ENCODE measurements around the gene ACSS3.
"Not testable (repeated sequence)": the region's sequence is repeated elsewhere in the genome, so short reads cannot be mapped to it uniquely, and the experiment has no call there.

ACSS3 gene, protein sequence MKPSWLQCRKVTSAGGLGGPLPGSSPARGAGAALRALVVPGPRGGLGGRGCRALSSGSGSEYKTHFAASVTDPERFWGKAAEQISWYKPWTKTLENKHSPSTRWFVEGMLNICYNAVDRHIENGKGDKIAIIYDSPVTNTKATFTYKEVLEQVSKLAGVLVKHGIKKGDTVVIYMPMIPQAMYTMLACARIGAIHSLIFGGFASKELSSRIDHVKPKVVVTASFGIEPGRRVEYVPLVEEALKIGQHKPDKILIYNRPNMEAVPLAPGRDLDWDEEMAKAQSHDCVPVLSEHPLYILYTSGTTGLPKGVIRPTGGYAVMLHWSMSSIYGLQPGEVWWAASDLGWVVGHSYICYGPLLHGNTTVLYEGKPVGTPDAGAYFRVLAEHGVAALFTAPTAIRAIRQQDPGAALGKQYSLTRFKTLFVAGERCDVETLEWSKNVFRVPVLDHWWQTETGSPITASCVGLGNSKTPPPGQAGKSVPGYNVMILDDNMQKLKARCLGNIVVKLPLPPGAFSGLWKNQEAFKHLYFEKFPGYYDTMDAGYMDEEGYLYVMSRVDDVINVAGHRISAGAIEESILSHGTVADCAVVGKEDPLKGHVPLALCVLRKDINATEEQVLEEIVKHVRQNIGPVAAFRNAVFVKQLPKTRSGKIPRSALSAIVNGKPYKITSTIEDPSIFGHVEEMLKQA

DNA sequence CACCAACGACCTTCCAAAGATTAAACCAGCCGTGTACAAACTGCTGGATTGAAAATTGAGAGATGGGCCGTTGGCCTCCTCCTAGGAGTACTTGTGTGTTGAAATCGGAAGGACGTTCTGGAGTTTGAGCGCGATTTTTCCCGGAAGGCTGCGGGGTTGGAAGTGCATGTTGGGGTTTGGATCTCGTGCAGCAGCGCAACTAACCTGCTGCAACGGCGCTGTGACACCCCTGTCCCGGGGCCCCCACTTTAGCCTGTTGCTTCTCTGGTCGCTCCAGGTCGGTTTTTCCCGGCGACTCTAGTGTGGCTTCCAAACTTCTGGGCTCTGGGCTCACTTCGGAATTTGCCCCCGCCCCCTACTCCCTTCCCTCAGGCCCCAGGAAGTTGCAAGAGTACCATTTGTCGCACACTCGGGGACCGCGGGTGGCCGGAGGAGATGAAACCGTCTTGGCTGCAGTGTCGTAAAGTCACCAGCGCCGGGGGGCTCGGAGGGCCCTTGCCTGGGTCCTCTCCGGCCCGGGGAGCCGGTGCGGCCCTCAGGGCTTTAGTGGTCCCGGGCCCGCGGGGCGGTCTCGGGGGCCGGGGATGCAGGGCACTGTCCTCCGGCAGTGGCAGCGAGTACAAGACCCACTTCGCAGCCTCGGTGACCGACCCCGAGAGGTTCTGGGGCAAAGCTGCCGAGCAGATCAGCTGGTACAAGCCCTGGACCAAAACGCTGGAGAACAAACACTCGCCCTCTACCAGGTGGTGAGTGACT lies at the start of gene ACSS3:
Gene ACSS3 (plus strand): TSS at position 394 of the 756 bp plus-strand sequence. CDS start 42 bp downstream, at position 436.
- peak in 1 of 2 donors; percentile 29 for DNase-seq

DNA sequence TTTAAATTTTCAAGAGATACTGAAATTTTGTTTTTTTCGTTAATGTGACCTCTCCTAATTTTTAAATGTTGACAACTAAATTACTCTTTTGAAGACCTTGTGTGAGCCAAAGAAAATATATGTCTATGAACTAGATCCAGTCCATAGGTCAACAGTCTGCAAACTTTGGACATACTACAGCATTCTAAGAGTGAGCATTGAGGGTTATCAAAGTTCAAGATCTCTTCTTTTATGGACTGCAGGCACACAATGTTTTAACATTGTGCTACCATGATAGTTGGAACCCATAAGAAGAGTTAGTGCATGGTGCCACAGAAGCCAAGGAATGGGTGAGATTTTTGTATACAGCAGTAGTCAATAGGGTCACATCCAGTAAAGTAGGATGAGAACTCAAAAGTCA lies 43.0 kb upstream of the ACSS3 start:
- DNase-seq: no peak

DNA sequence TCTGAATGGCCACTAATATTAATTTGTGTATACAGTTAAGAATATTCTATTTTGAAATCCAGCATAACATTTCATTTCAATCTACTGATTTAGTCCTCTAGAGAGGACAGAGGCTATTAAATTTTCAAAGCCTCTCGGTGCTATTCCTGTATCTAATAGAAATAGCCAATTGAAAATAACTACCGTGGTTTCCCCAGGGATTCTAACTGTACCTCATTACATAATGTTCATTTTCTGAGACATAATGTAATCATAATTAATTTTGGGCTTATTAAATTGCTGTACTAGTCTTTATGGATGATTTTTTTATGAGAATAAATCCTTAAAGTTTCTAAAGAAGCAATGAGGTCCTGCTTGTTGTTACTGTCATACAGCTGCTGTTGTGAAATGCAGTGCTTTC lies 38.6 kb upstream of the ACSS3 start:
- no peak for DNase-seq

DNA sequence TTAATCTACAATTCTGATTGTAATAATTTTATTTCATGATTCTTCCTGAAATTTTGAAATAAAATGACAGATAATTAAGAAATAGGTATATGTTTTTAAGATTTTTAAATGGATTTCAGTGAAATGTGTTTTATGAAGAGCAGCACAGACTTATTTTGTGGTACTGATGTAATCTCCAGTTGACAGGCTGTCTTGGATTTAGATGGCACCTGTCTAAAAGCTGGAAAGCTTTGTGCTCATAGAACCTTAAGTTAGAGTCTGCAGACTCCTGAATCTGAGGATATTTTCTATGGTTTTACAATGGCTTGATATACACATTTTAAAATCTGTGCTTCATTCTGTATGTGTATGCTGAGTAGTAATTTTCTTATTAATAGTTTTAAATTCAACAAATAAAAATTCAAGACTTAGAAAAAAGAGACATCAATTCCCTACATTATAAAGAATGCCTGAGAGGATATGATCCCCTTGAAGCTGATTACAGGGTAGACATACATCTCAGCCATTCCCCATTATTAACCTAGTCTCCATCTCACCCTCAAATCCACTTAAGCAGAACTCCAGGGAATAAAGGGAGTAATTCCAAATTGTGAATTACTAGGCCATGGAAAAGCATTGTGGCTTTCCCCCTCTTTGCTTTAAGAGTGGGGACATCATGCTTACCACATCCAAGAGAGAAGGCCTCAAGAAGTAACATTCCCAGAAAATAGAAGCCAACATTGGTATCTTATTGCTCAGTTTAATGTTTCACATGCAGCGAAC lies 33.7 kb upstream of the ACSS3 start:
- no peak for DNase-seq

DNA sequence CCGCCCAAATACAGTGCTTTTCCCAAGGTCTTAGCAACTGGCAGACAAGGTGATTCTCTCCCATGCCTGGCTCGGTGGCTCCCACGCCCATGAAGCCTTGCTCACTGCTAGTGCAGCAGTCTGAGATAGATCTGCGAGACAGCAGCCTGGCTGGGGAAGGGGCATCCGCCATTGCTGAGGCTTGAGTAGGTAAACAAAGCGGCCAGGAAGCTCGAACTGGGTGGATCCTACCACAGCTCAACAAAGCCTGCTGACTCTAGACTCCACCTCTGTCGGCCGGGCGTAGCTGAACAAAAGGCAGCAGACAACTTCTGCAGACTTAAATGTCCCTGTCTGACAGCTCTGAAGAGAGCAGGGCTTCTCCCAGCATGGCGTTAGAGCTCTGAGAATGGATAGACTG lies 12.9 kb upstream of the ACSS3 start:
- DNase-seq: not testable (repeated sequence)

DNA sequence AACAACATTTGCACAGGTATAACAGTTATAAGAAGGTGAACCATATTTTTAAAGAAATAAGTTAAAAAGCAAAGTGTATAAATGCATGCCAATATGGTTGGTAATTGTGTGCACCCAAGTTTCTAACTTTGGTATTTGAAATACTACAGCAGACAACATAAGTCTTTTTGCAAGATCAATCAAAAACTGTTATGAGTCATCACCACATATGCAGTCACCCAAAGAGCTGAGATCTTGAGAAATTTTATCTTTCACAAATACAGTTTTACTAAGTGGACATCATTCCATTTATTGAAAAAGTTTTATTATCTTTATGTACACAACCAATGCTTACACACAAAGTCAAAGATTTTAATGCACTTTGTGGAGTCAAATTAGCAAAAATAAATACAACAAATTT lies 7.0 kb upstream of the ACSS3 start:
- DNase-seq: no peak

DNA sequence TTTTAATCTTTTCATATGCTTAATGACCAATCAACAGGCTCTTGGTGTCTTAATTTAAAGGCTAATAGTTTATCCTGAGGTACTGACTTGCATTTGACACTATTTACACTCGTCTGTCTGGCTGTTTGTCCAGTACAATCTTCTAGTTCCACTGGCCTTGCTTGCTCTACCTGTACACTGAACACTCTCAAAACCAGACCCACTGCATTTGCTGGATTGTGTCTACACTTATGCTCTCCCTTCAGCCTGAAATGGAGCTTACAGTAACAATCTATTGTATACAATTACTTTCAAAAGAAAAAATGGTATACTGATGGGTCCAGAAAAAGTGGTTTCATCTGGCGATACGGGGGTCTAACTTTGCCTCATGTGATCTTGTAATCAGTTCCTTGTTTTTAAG lies 2.3 kb upstream of the ACSS3 start:
- DNase-seq: no peak

DNA sequence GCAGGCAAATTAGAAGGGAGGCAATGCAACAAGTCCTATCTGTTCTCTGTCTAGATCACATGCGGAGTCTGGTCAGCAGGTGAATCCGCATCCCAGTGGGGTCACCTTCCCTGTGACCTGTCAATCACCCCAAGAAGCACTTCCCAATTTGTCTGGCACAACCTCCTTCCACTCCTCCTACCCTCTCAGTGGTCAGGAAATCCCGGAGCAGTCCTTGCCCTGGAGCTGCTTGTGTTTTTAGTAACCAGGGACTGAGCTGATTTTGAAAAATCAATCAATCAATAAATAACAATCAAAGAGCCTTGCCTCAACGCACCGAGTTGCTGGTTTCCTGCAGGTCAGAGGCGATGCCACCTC lies 572 bp upstream of the ACSS3 start:
- DNase-seq: peak in 1 of 2 donors; percentile 17

DNA sequence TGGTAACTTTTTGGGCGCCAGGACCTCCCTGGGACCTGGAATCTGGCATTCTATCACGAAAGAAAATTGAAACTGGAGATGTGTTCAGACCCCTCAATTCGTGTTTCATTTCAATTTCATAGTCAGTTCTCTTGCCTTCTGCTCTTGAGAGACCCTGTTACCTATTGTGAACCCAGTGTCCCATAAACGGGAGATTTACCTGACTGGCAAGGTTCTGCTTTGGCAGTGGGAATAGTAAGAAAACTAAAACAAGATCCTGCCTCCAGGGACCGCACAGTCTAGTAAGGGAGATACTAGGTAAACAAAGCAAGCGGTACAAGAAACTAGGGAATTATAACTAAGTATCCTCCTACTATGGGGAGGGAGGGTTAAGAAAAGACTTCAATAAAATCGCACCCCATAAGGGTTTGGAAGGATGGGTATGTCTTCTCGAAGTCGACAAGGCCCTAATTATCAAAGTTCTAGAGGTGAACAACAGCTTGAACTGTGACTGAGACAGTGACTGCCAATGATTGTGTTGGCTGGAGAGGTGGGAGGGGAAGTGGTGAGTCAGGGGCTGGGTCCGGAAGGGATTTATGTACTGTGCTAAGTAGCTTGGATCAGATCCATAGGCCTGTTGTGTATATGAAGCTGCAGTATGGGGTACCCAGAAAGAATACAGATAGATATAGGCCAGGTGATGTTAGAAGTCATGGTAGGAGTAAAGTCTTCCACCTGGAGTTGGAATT lies 754 bp downstream of the ACSS3 start:
- DNase-seq: no peak

DNA sequence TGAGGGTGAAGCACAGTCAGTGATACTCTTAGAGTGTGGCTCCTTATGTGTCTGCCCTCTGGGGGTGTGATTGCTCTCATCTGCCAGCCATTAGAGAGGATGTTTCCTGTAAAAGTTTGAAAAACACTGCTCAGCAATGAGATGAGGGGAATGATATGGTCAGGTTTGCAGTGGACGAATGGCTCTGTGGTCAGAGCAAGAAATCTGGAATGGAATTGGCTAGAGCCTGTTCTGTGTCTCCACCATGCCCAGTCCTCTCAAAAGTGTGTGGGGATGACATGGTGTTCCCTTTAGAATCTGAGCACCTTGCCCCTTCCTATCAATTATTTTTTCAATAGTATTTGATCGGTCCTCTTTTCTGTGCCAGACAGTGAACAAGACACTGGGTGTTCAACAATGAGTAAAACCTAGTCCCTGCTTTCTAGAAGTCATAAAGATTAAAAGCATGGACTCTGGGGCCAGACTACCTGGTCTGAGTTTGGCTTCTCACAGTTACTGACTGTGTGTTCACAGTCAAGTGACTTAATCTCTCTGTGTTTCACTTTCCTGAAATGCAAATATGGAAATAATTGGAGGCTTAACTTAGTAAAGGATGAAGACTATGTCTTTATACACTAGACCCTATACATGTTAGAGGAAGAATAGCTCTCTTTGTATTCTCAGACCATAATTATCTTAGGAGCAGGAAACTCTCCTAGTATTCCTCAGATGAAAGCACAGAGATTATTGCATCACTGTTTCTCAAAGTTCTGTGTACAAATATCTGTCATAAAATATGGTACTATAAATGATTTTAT lies 1.6 kb downstream of the ACSS3 start:
- no peak for DNase-seq

DNA sequence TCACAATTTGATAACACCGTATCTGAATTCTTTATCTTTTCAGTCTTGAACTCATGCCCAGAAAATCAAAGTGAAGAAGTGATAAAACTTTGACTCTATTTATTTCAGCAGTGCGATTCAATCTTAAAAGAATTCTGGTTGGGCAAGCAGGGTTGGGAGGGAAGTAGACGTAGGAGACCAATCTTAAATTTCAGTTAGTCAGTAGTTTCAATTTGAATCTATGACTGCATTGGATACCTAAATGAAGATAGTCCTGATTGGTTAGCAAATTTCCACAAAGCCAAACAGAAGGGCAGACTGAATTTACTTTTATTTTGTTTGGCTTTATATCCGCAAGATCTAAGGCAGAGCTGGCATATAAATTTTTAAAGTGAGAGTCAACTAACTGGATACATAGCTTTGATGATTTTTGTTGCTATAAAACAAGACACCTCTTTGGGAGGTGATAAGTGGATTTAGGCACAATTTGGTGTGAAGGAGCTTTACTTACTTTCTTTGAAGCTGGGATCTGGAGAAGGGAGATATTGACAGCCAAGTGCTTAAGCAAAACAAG lies 2.6 kb downstream of the ACSS3 start:
- no peak for DNase-seq

DNA sequence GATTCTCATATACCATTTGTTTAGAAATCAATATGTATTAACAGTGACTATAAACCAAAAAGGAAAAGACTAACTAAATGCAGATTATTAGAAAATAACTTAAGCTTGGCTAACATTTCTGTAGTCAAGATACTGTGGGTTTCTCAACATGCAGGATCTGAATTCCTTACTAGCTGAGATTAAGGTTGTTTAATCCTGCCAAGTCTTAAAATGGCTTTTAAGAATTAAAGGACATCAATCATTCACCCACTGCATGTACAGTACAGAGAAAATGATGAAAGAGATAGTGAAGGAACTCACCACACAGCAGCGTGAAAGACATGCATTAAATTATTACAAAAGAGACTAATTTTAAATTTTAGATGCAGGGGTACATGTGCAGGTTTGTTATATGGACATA lies 3.8 kb downstream of the ACSS3 start:
- DNase-seq: no peak

DNA sequence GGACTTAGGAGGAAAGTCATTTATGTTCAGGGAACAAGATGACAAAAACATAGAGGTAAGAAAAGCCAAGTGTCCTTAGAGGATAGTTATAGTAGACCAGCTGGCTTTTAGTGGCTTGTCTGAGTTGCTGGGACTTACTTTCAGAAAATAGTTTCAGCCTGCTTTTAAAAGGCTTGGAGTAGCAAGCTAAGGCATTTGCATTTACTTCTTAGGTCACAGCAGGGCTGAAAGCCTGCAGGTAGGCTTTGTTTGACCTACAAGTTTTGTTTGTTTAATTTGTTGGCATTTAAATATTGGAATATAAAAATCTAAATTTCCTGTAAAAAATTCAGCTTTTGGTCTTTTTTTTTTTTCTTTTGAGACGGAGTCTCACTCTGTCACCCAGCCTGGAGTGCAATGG lies 5.1 kb downstream of the ACSS3 start:
- no peak for DNase-seq

DNA sequence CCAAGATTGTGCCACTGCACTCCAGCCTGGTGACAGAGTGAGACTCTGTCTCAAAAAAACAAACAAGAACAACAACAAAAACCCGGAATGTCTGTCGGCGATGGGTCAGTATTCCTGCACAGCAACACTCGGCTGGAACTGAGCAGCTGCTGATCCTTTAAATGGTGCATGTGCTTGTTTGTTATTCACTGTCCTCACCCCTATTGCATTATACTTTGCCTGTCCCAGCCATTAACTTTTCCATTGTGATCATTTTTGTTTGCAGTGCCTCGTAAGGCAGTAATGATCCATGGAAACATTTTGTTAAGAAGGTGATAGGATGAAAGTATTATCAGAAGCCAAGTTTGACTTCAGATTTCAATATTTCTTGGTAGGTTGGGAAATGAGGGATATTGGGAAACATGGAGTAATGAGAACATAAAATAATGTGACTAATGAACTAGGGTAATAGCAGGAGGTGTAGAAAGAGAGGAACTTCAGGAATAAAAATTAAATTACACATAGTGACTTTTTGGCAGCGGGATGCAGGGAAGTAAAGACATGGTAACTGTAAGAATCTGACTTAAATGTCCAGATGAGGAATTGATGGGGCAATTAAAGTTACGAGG lies 6.1 kb downstream of the ACSS3 start:
- no peak for DNase-seq

DNA sequence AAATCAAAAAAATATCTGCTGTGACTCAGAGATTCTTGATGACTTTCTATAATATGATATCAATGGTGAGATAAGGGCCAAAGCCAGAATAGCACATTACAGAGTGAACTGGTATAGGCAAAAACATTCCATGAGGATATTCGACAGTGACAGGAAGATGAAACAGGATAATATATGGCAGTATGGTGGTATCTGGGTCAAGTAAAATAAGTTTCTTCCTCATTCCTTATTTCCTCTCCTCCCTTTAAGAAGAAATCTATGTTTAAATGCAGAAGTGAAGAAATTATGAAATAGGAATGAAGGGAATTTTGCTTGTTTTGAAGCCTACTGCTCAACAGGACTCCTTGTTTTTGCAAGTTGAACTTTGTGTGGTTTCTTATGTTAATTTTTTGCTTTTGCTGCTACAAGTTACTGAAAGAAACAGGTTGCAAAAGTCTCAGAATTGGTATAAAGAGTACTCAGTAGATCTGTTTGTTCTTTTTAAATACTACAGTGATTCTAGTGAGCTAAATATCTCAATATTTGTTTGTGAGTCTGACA lies 7.0 kb downstream of the ACSS3 start:
- DNase-seq: no peak

DNA sequence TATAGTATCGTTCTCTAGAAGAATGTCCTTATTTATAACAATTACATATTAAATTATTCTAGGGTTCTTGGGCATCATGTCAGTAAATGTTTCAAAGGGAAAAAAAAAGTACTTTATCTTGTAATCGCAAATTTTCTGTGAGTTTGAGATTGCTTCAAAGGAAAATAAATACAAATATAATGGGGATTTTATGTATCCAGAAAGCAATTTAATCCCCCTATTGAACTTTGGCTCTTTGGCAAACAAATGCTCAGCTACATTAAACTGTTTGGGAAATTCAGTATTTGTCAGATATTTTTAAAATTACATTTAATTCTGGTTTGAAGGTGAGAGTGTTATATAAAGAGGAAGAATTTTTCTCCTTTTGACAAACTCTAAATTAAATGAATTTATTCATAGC lies 8.0 kb downstream of the ACSS3 start:
- no peak for DNase-seq

DNA sequence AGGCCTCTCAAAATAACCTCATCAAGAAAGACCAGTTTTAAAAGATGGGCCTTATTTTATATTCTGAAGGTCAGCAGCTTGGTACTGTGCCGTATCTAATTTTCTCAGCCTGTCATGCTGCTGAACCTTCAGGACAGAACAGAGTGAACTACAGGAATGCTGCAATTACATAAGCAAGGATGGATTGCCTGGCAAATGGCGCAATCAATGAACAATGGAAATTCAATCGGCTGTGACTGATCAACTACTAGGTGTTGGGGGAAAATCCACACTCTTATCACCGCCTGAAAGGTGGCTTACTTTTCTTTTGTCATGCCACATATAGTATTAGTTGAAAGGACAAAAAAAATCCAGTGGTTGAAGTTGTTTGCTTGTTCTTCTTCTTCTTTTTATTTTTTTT lies 8.5 kb downstream of the ACSS3 start:
- no peak for DNase-seq

DNA sequence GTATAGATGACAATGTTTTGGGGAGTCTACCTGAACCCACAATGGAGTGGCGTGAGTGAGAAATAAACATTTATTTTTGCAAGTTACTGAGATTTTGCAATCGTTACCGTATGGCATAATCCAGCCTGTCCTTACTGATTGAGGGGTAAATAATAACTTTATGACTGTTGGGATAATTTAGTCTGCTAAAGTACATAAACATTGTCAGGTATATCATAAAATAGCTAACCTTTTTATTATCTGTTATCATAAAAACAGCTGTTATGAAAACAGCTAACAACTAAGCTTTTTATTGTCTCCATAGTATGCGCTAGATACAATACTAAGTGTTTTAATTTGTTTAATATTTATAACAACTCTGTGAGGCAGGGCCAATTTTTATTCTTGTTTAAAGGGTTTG lies 10.3 kb downstream of the ACSS3 start:
- no peak for DNase-seq

DNA sequence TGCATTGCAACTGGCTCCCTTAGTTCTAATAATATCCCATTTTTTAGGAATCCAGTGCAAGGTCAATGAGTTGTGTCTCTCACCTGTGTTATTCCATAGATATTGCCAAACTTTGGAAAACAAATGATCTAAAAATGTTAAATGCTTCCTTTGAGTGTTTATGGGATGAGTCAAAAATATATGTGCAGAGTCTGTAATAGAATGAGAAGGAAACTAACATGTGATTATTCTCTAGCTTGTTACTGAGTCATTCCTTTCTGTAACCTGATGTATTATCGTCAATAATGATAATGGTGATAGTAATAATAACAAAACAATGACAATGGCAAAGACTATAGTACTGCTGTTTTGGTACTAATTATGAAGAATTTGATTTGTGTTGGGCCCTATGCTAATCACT lies 11.5 kb downstream of the ACSS3 start:
- DNase-seq: no peak

DNA sequence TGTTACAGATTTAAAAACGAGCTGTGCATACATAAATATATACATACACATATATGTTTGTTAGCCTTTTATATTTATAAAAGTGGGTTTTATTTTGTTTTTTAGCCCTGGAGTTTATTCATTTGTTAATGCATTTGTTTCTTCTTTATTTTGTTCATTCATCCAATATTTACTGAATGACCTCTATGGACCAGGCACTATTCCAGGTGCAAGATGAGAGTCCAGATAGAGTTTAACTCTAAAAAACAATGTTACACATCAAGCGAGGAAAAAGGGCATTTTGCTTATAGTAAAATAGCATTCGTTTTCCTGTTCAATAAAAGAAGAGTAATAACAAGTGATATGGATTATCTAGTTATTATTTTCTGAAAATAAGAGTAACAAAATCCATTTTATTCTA lies 14.2 kb downstream of the ACSS3 start:
- no peak for DNase-seq

Measured in hippocampal formation (tissue), 2 donors.